Measurements from ENCODE around the gene CCDC92B.
A peak's percentile ranks its signal among the peaks of the same experiment; 100 is the strongest.
"Not testable (repeated sequence)": the region's sequence is repeated elsewhere in the genome, so short reads cannot be mapped to it uniquely, and the experiment has no call there.

CCDC92B gene

GRCh38 chr17:2749058-2749783 is at the start of gene CCDC92B:
CCDC92B (minus strand) TSS chr17:2749652; CDS start chr17:2735145, 14,507 bp downstream.
- DNase-seq, result no peak

DNA sequence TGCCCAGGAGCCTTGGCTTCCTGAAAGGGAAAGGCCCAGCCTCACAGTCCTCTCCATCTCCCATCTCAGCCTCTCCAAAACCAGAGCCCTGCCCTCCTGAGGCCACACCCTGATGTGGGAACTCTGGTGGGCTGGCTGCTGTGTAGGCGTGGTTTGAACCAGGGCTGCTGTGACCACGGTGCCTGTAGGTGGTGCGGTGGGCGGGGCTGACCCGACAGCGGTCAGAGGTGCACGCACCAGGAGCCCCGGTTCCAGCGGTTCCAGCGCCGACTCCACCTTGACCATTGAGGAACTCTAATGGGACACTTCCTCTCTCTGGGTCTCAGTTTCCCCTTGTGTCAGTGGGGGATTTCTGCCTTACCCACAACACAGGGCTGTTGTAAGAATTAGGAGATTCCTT is 49.2 kb upstream of the CCDC92B start:
- DNase-seq, result no peak

DNA sequence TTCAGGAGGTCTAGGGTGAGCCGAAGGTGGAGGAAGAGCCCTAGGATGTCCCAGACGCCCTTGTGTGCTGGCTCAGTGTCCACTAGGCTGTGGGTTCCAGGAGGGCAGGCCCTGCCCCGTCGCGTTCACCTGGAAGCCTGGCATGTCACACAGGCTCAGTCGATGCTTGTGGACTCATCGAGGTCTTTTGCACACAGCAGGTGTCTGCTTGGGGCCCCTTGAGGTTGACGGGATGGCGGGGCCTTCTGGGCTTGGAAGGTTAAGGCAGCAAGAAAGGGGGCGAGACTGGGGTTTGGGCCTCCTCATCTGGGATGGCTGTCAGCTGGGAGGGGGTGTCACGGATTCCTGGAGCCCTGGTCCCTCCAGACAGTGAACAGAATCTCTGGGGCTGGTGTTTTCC is 48.7 kb upstream of the CCDC92B start:
- DNase-seq, result no peak

DNA sequence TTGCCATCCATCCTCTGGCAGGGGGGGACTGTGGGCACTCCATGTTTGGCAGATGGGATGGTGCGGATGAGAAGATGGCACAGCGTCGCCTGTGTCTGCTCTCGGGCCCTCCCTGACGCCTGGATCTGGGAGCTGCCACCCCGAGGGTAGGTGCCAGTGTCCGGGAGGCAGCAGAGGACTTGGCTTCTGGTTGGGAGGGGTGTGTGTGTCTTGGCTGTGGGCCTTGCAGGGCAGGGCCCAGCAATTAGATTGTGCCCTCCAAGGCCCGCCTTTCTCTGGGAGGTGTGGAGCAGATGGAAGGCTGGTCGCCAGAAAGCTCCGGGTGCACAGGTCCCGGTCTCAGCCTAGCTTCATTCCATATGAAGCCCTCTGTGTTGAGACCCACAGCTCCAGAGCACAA is 48.2 kb upstream of the CCDC92B start:
- no peak for DNase-seq

DNA sequence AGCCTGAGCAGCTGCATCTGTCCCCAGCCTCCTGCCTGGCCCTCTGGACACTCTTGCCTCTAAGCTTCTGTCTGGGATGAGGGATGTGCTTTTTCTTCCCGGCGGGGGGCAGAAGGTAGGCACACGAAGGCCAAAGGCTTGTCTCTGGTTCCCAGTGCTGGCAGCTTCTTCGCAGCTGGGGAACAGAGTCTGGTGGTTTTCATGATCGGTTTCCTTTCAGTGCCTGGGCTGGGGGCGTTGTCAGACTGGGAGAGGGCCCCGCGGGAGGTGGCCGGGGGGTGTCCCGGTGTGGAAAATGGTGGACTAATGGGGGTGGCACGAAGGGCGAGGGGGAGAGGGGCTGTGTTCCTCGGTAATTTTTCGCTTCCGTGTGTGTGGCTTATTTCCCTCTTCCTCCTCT is 47.8 kb upstream of the CCDC92B start:
- no peak for DNase-seq

DNA sequence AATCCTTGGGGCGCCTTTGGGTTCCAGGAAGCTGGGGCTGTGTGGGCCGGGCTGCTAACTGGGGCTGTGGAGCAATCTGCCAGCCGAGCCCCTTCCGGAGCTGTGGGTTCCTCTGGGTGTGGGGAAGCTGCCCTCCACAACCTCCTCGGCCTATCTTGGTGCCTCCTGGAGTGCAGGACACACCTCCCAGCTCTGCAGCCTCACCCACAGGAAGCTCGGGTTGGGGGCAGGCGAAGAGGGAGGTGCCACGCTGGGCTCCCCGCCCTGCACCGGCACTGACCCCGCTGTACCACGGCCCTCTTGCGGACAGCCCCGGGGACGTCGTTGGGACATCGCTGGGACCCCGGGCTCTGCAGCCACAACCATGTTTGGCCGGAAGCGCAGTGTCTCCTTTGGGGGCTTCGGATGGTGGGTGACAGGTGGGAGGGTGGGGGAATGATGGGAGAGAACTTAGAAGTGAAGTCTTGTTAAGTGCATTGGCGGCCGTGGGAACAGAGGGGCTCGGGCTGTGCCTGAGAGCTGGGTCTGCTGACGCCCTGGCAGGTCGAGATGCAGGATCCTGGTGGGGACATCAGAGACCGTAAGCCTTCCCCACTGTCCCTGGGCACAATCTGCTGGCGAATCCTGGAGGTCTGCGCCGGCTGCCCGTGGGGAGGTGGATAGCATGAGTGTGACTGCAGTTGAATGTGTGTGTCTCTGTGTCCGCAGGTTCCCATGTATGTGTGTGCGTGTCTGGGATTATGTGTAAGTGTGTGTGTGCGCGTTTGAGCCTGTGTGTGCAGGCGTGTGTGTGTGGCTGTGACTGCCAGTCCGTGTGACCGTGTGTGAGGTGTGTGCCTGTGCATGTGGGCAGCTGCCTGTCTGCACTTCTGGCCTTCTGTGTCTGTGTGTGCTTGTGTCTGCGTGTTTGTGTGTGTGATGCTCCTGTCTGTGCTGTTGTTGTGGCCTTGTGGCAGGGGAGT is 47.0 kb upstream of the CCDC92B start, which contains the start of gene RAP1GAP2:
Gene RAP1GAP2, plus strand, starts transcription at position 275 of the 962 bp plus-strand sequence. Its CDS starts 90 bp downstream, at position 365.
- DNase-seq, result peak; percentile 96

GRCh38 chr17:2795441-2796163 is 46.1 kb upstream of the CCDC92B start:
- DNase-seq, result no peak

DNA sequence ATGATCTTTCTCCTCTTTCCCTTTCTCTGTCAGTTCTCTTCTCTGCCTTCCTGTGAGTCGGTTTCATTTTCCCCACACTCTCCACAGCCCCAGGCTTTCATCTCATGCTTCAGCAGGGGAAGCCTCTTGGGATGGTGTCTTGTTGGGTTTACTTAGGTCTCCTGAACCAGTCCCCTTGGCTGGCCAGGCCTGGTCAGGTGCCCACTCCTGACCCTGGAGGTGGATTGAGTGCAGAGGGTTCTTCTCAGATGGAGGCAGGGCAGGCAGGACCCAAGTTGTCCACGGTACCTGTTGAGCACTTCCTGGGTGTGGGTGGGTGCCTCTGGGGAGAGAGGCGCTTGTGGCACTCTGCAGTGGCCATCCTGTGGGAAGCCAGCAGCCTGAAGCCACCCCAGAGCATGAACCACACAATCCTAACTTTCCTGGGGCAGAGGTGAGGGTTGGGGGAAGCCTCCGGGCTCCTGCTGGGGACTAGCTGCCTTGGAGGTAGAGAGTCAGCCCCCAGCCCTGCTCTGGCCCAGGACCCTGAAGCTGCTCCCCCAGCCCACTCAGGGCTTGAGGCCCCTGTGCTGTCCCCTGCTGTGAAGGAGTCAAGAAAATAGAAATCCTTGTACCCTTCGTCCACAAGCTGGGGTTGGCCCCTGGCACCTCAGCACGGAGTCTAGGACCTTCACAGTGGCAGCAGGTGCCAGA is 44.8 kb upstream of the CCDC92B start:
- DNase-seq, result peak; percentile 36

DNA sequence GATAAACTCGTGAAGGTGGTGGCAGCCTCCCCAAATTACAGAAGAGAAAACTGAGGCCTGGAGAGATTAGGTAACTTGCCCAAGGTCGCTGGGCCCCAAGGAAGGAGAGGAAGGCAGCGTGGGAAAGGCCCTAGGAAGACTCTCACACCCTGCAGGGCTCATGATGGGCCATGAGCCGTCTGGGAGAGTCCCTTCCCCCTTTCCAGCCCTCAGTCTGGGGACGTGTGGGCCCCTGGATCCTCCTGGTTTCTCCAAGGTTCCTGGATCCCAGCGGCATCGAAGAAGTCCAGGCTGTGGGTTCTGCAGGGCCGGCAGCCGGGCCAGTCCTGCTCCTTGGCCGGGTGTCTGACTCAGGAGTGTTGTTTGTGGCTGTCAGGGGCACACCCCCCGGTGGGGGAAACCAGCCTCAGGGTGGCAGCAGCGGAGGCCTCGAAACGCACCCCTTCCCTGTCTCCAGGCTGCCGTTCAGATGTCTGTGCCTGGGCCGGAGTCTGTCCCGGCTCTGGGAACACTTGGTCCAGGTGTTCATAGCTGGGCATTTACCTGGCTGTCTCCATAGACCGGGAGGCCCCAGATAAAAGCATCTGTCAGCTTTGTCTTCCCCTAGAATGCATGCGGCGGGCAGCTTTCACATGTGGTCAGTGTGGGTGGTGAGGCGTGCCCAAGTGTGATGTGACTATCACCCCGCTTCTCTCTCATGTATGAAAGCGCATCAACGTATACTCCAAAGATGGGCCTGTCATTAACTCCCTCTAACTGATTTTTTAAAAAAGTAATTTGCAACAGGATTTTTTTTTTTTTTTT is 43.1 kb upstream of the CCDC92B start:
- no peak for DNase-seq

- DNase-seq, result peak; percentile 41
Observed at GRCh38 chr17:2789700-2790099, 40.2 kb upstream of the CCDC92B start.

GRCh38 chr17:2786176-2786881 is 36.9 kb upstream of the CCDC92B start:
- peak; percentile 89 for DNase-seq

GRCh38 chr17:2785376-2785775 is 35.9 kb upstream of the CCDC92B start:
- DNase-seq, result not testable (repeated sequence)

GRCh38 chr17:2784864-2785263 is 35.4 kb upstream of the CCDC92B start:
- DNase-seq, result no peak

GRCh38 chr17:2783310-2784030 is 34.0 kb upstream of the CCDC92B start:
- DNase-seq, result no peak

GRCh38 chr17:2782055-2782454 is 32.6 kb upstream of the CCDC92B start:
- peak; percentile 7 for DNase-seq

DNA sequence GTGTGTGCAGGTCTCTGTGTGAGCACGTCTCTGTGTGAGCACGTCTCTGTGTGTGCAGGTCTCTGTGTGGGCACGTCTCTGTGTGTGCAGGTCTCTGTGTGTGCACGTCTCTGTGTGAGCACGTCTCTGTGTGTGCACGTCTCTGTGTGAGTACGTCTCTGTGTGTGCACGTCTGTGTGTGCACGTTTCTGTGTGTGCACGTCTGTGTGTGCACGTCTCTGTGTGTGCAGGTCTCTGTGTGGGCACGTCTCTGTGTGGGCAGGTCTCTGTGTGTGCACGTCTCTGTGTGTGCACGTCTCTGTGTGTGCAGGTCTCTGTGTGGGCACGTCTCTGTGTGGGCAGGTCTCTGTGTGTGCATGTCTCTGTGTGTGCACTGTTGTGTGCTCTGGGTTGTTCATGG is 32.1 kb upstream of the CCDC92B start:
- DNase-seq, result not testable (repeated sequence)

DNA sequence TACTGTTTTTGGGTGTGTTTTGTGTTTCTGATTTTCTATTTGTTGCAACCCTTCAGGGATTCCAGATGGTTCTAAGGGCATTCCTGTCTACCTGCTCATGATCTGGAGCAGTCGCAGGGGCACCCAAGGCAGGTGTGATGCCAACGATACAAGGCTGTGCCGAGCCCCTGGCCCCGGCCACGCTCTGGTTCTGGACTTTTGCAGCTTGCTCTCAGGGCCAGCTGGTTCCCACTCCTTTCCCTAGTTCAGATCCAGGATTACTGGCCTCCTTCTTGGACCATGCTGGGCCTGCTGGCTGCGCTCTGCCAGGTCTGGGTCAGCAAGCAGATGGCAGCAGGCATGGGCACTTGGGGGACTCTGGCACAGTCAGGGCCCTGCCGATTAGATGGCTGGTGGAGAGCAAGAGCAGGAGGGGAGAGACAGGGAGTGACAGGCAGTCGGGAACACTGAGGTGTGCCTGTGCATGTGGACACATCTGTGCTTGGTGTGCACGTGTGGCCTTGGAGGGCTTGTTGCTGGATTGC is 31.5 kb upstream of the CCDC92B start:
- no peak for DNase-seq

GRCh38 chr17:2780256-2780655 is 30.8 kb upstream of the CCDC92B start:
- no peak for DNase-seq

- no peak for DNase-seq
Observed at GRCh38 chr17:2779545-2779944, 30.1 kb upstream of the CCDC92B start.

DNA sequence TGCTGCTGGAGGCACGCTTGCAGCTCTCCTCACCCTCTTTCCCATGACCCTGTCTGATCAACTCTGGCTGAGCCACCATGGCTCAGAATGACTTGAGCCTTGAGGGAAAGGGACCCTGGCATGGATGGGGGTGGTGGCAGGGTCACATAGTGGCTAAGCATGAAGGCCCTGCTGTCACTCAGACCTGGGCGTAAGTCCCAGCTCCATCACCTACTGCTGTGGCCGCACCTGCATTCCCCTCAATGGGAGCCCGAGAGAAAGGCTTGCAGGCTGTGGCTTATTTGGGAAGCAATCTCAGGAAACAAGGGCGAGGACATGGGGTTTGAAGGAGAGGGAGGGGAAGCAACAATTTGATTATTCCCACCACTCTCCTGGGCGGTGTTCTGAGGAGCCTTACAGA is 29.0 kb upstream of the CCDC92B start:
- DNase-seq, result no peak
